Keratinocyte (primary cell): ENCODE results near the gene NPLOC4. TPM values are rescaled to one million over a fixed set of nuclear protein-coding genes. Genes with fewer than 3 reads are reported as not detected.

Experiments
- DNase-seq: peaks from one replicate; pipeline ENCODE4 v3.0.0-alpha.2; 2011; ENCODE audit warnings: low read depth, missing footprints, low spot score
- FAIRE-seq: peaks from 2 replicates; lab custom pipeline; 2011; peaks lifted over from hg19 to GRCh38; lab: Jason Lieb, UNC
- H2AFZ ChIP-seq: 2 replicates; pipeline ENCODE4 v1.6.0; 2012; ENCODE audit warnings: low read length, control low read depth, inconsistent platforms; ENCODE audit not compliant: control insufficient read depth
- H3K27ac ChIP-seq: 2 replicates; pipeline ENCODE4 v1.5.1; 2011; ENCODE audit warnings: low read length; ENCODE audit not compliant: control insufficient read depth, insufficient read depth
- H3K27me3 ChIP-seq: 3 replicates; pipeline ENCODE4 v1.6.0; 2011; ENCODE audit warnings: low read length; ENCODE audit not compliant: control insufficient read depth, insufficient read depth; ENCODE audit errors: extremely low read depth
- H3K36me3 ChIP-seq, 2 experiments: 2 replicates in 1 of 2; 3 replicates in 1 of 2; pipeline ENCODE4 v1.5.1; 2011; ENCODE audit warnings: low read length in 2 of 2, mild to moderate bottlenecking in 1 of 2; ENCODE audit not compliant: control insufficient read depth in 2 of 2, insufficient read depth in 2 of 2; ENCODE audit errors: extremely low read depth in 1 of 2
- H3K4me1 ChIP-seq: 3 replicates; pipeline ENCODE4 v1.5.1; 2011; ENCODE audit warnings: low read length; ENCODE audit not compliant: control insufficient read depth, insufficient read depth; ENCODE audit errors: extremely low read depth
- H3K4me2 ChIP-seq: 3 replicates; pipeline ENCODE4 v1.6.0; 2011; ENCODE audit warnings: low read depth, low read length; ENCODE audit not compliant: control insufficient read depth, insufficient read depth; ENCODE audit errors: extremely low read depth
- H3K4me3 ChIP-seq, 3 experiments: fragments of 200-600 bp in 1 of 3; sonication (generic) in 1 of 3; 2 replicates in 2 of 3; 3 replicates in 1 of 3; pipeline ENCODE4 v1.5.1; 2011 to 2016; ENCODE audit warnings: low read length in 3 of 3, mild to moderate bottlenecking in 3 of 3, control low read depth in 2 of 3, inconsistent platforms in 1 of 3, low read depth in 1 of 3, mixed read lengths in 1 of 3, mixed run types in 1 of 3, moderate library complexity in 1 of 3; ENCODE audit not compliant: control insufficient read depth in 2 of 3, insufficient read depth in 2 of 3; ENCODE audit errors: extremely low read depth in 1 of 3
- H3K79me2 ChIP-seq: 2 replicates; pipeline ENCODE4 v1.6.0; 2012; ENCODE audit warnings: low read length; ENCODE audit not compliant: control insufficient read depth, insufficient read depth
- H3K9ac ChIP-seq: 3 replicates; pipeline ENCODE4 v1.6.0; 2011; ENCODE audit warnings: low read length; ENCODE audit not compliant: control insufficient read depth, insufficient read depth; ENCODE audit errors: extremely low read depth
- H3K9me1 ChIP-seq: 3 replicates; pipeline ENCODE4 v1.6.0; 2011; ENCODE audit warnings: low read length; ENCODE audit not compliant: control insufficient read depth, insufficient read depth; ENCODE audit errors: extremely low read depth
- H3K9me3 ChIP-seq: 2 replicates; pipeline ENCODE4 v1.5.1; 2012; ENCODE audit warnings: low read depth, low read length; ENCODE audit not compliant: control insufficient read depth
- H4K20me1 ChIP-seq: 3 replicates; pipeline ENCODE4 v1.6.0; 2011; ENCODE audit warnings: low read length; ENCODE audit not compliant: control insufficient read depth, insufficient read depth; ENCODE audit errors: extremely low read depth
- EZH2 ChIP-seq: IDR thresholded peaks from one replicate; pipeline ENCODE4 v1.6.1; 2012; ENCODE audit warnings: inconsistent platforms, mild to moderate bottlenecking, low read length, moderate library complexity
- dilution Hi-C: fragments of 300-500 bp; cut with MboI; formaldehyde crosslinking; loops from one replicate; pipeline ENCODE4 v1.7.0; 2020; ENCODE audit warnings: low sequenced_read_pairs; ENCODE audit not compliant: extremely low pct_ligation_motif_present
- polyA plus RNA-seq, 5 experiments: library from polyadenylated mRNA; depleted of rRNA in 3 of 5; stranded (reverse) in 3 of 5; stranded (forward) in 1 of 5; unstranded in 1 of 5; fragments of >200 nt; gene quantifications; 1 replicate in 1 of 5; 2 replicates in 3 of 5; 3 replicates in 1 of 5; pipeline versions ENCODE4 v1.2.1 to v1.2.3, GENCODE V29; 2011 to 2012; ENCODE audit warnings: missing spikeins in 2 of 5, low read depth in 1 of 5, low replicate concordance in 1 of 5
- small RNA-seq, 3 experiments: library from RNA; depleted of rRNA; stranded (forward); fragments of <200 nt; gene quantifications; one replicate each; pipeline ENCODE3, GENCODE V24; 2012; ENCODE audit warnings: low read depth in 3 of 3, low replicate concordance in 1 of 3; ENCODE audit not compliant: insufficient read length in 3 of 3
- TF ChIP-seq, protein P1 (sequence below), 3 experiments: IDR thresholded peaks in 1 of 3; conservative IDR thresholded peaks in 1 of 3; optimal IDR thresholded peaks in 1 of 3; 2 replicates in 2 of 3; 3 replicates in 1 of 3; pipeline versions ENCODE3 to v1.5.1; 2011; ENCODE audit warnings: low read length in 3 of 3, mild to moderate bottlenecking in 3 of 3, moderate library complexity in 2 of 3, control low read depth in 1 of 3, inconsistent platforms in 1 of 3; ENCODE audit not compliant: insufficient read depth in 2 of 3; ENCODE audit errors: extremely low read depth in 1 of 3

Gene NPLOC4
- polyA plus RNA-seq, 1 donor (not counting 4 experiments of a cell fraction or from before 2014, with no cell fraction given) = 64.0 TPM

DNA sequence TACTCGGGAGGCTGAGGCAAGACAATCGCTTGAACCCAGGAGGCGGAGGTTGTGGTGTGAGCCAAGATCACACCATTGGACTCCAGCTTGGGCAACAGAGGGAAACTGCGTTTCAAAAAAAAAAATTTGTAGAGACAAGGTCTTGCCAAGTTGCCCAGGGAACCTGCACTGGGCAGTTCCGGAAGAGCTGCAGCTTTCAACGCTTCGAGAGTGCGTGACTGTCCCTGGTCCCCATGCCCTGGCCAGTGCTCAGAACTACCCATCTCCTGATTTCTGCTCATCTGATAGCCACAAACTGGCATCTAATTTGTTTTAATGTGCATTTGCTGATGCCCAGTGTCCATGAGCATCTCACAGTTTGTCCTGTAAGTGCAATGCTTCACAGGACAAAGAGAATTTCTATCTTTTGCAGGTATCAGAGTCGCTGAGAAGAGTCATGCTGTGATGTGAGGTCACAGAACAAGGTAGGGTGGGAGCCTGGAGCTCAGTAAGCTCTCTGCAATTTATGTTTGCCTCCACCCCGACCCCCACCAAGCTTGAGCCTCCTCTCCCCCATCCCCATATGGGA lies 128.2 kb downstream of the NPLOC4 start:
- peak; percentile 17 for FAIRE-seq
- peaks cover 2% of the 10 kb centered on the region for H3K9me3 ChIP-seq
- peaks cover 4% of the 10 kb centered on the region for H3K4me1 ChIP-seq
- TF ChIP-seq, protein P1, sequence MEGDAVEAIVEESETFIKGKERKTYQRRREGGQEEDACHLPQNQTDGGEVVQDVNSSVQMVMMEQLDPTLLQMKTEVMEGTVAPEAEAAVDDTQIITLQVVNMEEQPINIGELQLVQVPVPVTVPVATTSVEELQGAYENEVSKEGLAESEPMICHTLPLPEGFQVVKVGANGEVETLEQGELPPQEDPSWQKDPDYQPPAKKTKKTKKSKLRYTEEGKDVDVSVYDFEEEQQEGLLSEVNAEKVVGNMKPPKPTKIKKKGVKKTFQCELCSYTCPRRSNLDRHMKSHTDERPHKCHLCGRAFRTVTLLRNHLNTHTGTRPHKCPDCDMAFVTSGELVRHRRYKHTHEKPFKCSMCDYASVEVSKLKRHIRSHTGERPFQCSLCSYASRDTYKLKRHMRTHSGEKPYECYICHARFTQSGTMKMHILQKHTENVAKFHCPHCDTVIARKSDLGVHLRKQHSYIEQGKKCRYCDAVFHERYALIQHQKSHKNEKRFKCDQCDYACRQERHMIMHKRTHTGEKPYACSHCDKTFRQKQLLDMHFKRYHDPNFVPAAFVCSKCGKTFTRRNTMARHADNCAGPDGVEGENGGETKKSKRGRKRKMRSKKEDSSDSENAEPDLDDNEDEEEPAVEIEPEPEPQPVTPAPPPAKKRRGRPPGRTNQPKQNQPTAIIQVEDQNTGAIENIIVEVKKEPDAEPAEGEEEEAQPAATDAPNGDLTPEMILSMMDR (optimal IDR thresholded peaks at IDR 0.05 in 1 of 3, IDR thresholded peaks at IDR 0.05 in 1 of 3, conservative IDR thresholded peaks at IDR 0.05 in 1 of 3; ENCODE audit: extremely low read depth in 1 of 3, insufficient read depth in 2 of 3, low read length in 3 of 3) = no peak
- TF ChIP-seq EZH2 = no peak
- peak overlapping the region; percentile 87 for H3K4me2 ChIP-seq
- dilution Hi-C loops = no loop called here
- H3K36me3 ChIP-seq = peaks cover 20 to 29% of the 10 kb centered on the region in 2 experiments
- H3K9ac ChIP-seq = no peak overlapping the region
- H3K79me2 ChIP-seq = peaks cover 26% of the 10 kb centered on the region
- no peaks in the 10 kb centered on the region for H3K27me3 ChIP-seq
- H2AFZ ChIP-seq = no peak overlapping the region
- peaks cover 37% of the 10 kb centered on the region for H4K20me1 ChIP-seq
- H3K4me3 ChIP-seq = no peak overlapping the region
- H3K9me1 ChIP-seq = no peaks in the 10 kb centered on the region
- no peak overlapping the region for H3K27ac ChIP-seq
- no peak for DNase-seq

Small RNAs within 50 kb of the gene (small RNA-seq; reads per million reads assigned to genes)
- gene RF00019 = 0 reads per million in 3 experiments

Other genes with a start within 250 kb of the NPLOC4 start
- gene BAHCC1, start 241.7 kb downstream of the NPLOC4 start, polyA plus RNA-seq = 0.52 to 1.0 TPM (median 0.80 TPM) in 3 replicates
- gene ACTG1, start 124.3 kb downstream of the NPLOC4 start, polyA plus RNA-seq = 1,003 to 6,215 TPM (median 1,867 TPM) in 3 replicates
- gene FSCN2, start 108.7 kb downstream of the NPLOC4 start, polyA plus RNA-seq = not detected in 3 replicates
- gene FAAP100, start 84.8 kb downstream of the NPLOC4 start, polyA plus RNA-seq = 3.8 to 7.4 TPM (median 6.9 TPM) in 3 replicates
- 0.89 to 2.9 TPM (median 1.3 TPM) in 3 replicates for gene TSPAN10, start 84 bp upstream of the NPLOC4 start, polyA plus RNA-seq
- 0.24 TPM in 1 of 3 replicates, not detected in the others for gene PDE6G, start 19.4 kb upstream of the NPLOC4 start, polyA plus RNA-seq
- 14.7 to 37.4 TPM (median 16.3 TPM) in 3 replicates for gene OXLD1, start 29.5 kb upstream of the NPLOC4 start, polyA plus RNA-seq
- 15.4 to 22.3 TPM (median 17.2 TPM) in 3 replicates for gene CCDC137, start 29.6 kb upstream of the NPLOC4 start, polyA plus RNA-seq
- 46.5 to 58.3 TPM (median 48.7 TPM) in 3 replicates for gene ARL16, start 46.7 kb upstream of the NPLOC4 start, polyA plus RNA-seq
- gene HGS, start 46.9 kb upstream of the NPLOC4 start, polyA plus RNA-seq = 79.6 to 84.1 TPM (median 81.9 TPM) in 3 replicates
- 78.5 to 96.8 TPM (median 84.2 TPM) in 3 replicates for gene MRPL12, start 66.3 kb upstream of the NPLOC4 start, polyA plus RNA-seq
- gene SLC25A10, start 75.2 kb upstream of the NPLOC4 start, polyA plus RNA-seq = 12.7 to 18.0 TPM (median 15.9 TPM) in 3 replicates
- gene GCGR, start 167.0 kb upstream of the NPLOC4 start, polyA plus RNA-seq = not detected in 3 replicates
- gene MCRIP1, start 196.2 kb upstream of the NPLOC4 start, polyA plus RNA-seq = 17.7 to 29.1 TPM (median 24.4 TPM) in 3 replicates
- 0.12 to 0.99 TPM in 2 of 3 replicates, not detected in the other for gene PPP1R27, start 197.9 kb upstream of the NPLOC4 start, polyA plus RNA-seq
- 75.2 to 149 TPM (median 110 TPM) in 3 replicates for gene P4HB, start 223.4 kb upstream of the NPLOC4 start, polyA plus RNA-seq
- 51.7 to 280 TPM (median 65.7 TPM) in 3 replicates for gene ARHGDIA, start 234.2 kb upstream of the NPLOC4 start, polyA plus RNA-seq